ENCODE results near the gene NDST4.

DNA sequence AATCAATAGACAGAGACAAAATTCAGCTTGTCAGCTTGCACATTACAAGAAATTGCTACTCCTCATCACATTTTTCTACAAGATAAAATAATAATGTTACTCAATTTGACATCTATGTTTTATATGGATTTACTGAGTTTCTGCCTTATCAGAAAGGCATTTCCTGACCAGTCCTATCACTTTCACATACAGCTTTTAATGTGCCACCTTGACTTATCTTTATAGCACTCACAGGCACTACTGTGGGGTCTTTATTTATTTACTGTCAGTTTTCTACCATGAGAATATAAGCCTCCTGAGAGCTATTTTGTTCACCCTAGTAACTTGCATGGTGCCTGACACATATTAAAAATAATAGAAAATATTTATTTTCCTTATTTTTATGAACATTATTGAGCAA, 6.0 kb downstream of the NDST4 start:
- TF ChIP-seq CTCF (IDR thresholded peaks at IDR 0.05) (no peak), POLR2A (IDR thresholded peaks at IDR 0.05) (no peak)

Measured in thyroid gland (tissue), 4 donors.